GM12878 (cell line): ENCODE results near the gene ASTN1. TPM values are rescaled to one million over a fixed set of nuclear protein-coding genes. Genes with fewer than 3 reads are reported as not detected.

ENCODE experiments used
- ATAC-seq: fragments of 200-7000 bp; cut with Tn5 transposase; 3 replicates; pipeline ENCODE4 v1.9.1; 2020; ENCODE audit warnings: mild to moderate bottlenecking, moderate library complexity
- BruUV-seq: library from RNA; stranded (reverse); fragments of 400-500 nt; replicated peaks from 2 replicates; lab custom pipeline; 2021; lab: Mats Ljungman, UMichigan
- CTCF ChIA-PET: fragments of 300-600 bp; sonication (Branson Sonifier 250); formaldehyde crosslinking; extraction: SDS; loops from one replicate; lab custom pipeline; 2021; ENCODE audit warnings: inconsistent platforms; lab: Yijun Ruan, JAX
- POLR2A ChIA-PET: fragments of 350-600 bp; formaldehyde crosslinking; extraction: SDS; loops from one replicate; lab custom pipeline; 2021; ENCODE audit warnings: inconsistent platforms; lab: Charles Lee
- RAD21 ChIA-PET: fragments of 300-600 bp; sonication (Branson Sonifier 250); formaldehyde crosslinking; loops from one replicate; lab custom pipeline; 2023; ENCODE audit warnings: antibody characterized with exemption; ENCODE audit not compliant: unreplicated experiment; lab: Charles Lee
- SMC1A ChIA-PET: fragments of 300-600 bp; sonication (Branson Sonifier 250); formaldehyde crosslinking; loops from one replicate; lab custom pipeline; 2023; ENCODE audit not compliant: unreplicated experiment, uncharacterized antibody; lab: Charles Lee
- DNase-seq: peaks from one replicate; pipeline ENCODE4 v3.0.0-alpha.2; 2011; ENCODE audit warnings: low read depth, low spot score
- FAIRE-seq: peaks from 3 replicates; lab custom pipeline; 2011; peaks lifted over from hg19 to GRCh38; lab: Jason Lieb, UNC
- H2AFZ ChIP-seq: 2 replicates; pipeline ENCODE4 v1.6.0; 2011; ENCODE audit warnings: low read depth, low read length, control low read depth; ENCODE audit not compliant: control insufficient read depth
- H3K27ac ChIP-seq: 2 replicates; pipeline ENCODE4 v1.5.1; 2011; ENCODE audit warnings: control low read depth; ENCODE audit not compliant: control insufficient read depth, insufficient read depth
- H3K27me3 ChIP-seq, 2 experiments: replicated peaks in 1 of 2; 2 replicates each; pipeline versions ENCODE4 v1.6.0 to v1.6.1; 2011; ENCODE audit warnings: low read length in 1 of 2; ENCODE audit not compliant: control insufficient read depth in 2 of 2, insufficient read depth in 2 of 2
- H3K36me3 ChIP-seq, 2 experiments: 2 replicates each; pipeline ENCODE4 v1.5.1; 2011; ENCODE audit warnings: low read length in 1 of 2; ENCODE audit not compliant: control insufficient read depth in 2 of 2, insufficient read depth in 2 of 2
- H3K4me1 ChIP-seq: 2 replicates; pipeline ENCODE4 v1.6.1; 2011; ENCODE audit warnings: mild to moderate bottlenecking, low read length, moderate library complexity, mixed read lengths; ENCODE audit not compliant: control insufficient read depth, insufficient read depth
- H3K4me2 ChIP-seq: 2 replicates; pipeline ENCODE4 v1.6.0; 2011; ENCODE audit warnings: control low read depth; ENCODE audit not compliant: control insufficient read depth, insufficient read depth
- H3K4me3 ChIP-seq: fragments of 200-600 bp; sonication (generic); 2 replicates; pipeline ENCODE4 v1.5.1; 2016
- H3K79me2 ChIP-seq: 2 replicates; pipeline ENCODE4 v1.6.0; 2011; ENCODE audit warnings: low read length; ENCODE audit not compliant: control insufficient read depth, insufficient read depth
- H3K9ac ChIP-seq: 2 replicates; pipeline ENCODE4 v1.8.0; 2011; ENCODE audit warnings: low read length, control low read depth, mixed read lengths; ENCODE audit not compliant: control insufficient read depth, insufficient read depth
- H3K9me3 ChIP-seq: replicated peaks from 3 replicates; pipeline ENCODE4 v1.5.1; 2011; ENCODE audit warnings: mild to moderate bottlenecking, low read length; ENCODE audit not compliant: control insufficient read depth, insufficient read depth
- H4K20me1 ChIP-seq: 2 replicates; pipeline ENCODE4 v1.6.0; 2011; ENCODE audit not compliant: control insufficient read depth, insufficient read depth
- FOXK2 ChIP-seq: fragments of 450-650 bp; IDR thresholded peaks from 2 replicates; pipeline ENCODE4 v1.6.1; 2017; ENCODE audit warnings: mild to moderate bottlenecking, moderate library complexity
- MXI1 ChIP-seq: fragments of 150-350 bp; IDR thresholded peaks from 2 replicates; pipeline ENCODE4 v1.6.1; 2011; ENCODE audit warnings: low read depth, mild to moderate bottlenecking, inconsistent platforms, low read length, improper control_type of control experiment
- NBN ChIP-seq: fragments of 450-650 bp; IDR thresholded peaks from 2 replicates; pipeline ENCODE4 v1.6.1; 2016
- NFYB ChIP-seq: IDR thresholded peaks from 2 replicates; pipeline ENCODE4 v1.6.1; 2011; ENCODE audit warnings: low read depth, mild to moderate bottlenecking, low read length, improper control_type of control experiment, moderate library complexity; ENCODE audit not compliant: insufficient read depth
- RAD21 ChIP-seq: IDR thresholded peaks from 2 replicates; pipeline ENCODE4 v1.6.1; 2011; ENCODE audit warnings: mild to moderate bottlenecking, low read depth, low read length, moderate library complexity; ENCODE audit not compliant: insufficient read depth
- RELB ChIP-seq: fragments of 450-650 bp; IDR thresholded peaks from 2 replicates; pipeline ENCODE4 v1.6.1; 2017; ENCODE audit warnings: low read depth, mild to moderate bottlenecking, moderate library complexity
- SRF ChIP-seq, 2 experiments: IDR thresholded peaks; 2 replicates each; pipeline ENCODE4 v1.6.1; 2011; ENCODE audit warnings: low read depth in 2 of 2, low read length in 2 of 2, mild to moderate bottlenecking in 1 of 2, moderate library complexity in 1 of 2
- TCF7 ChIP-seq: IDR thresholded peaks from 2 replicates; pipeline ENCODE4 v1.6.1; 2014; ENCODE audit warnings: antibody characterized with exemption, borderline replicate concordance
- YY1 ChIP-seq: IDR thresholded peaks from 2 replicates; pipeline ENCODE4 v1.6.1; 2011; ENCODE audit warnings: low read depth, mild to moderate bottlenecking, low read length
- ZBTB33 ChIP-seq: fragments of 450-650 bp; IDR thresholded peaks from 2 replicates; pipeline ENCODE4 v1.6.1; 2017; ENCODE audit warnings: mild to moderate bottlenecking
- WGBS: methylation state at CpG from one replicate; pipeline ENCODE4 v1.1.6; 2016; ENCODE audit warnings: low lambda C conversion rate; ENCODE audit not compliant: insufficient replicate concordance, insufficient coverage; ENCODE audit errors: missing lambda C conversion rate; 5-methylcytosine and 5-hydroxymethylcytosine counted together
- in situ Hi-C: fragments of 300-500 bp; cut with MboI; formaldehyde crosslinking; loops from 9 replicates; pipeline ENCODE4 v1.14.3; 2018; ENCODE audit warnings: mixed read lengths
- intact Hi-C: fragments of 100-400 bp; cut with micrococcal nuclease; formaldehyde crosslinking; loops from one replicate; pipeline ENCODE4 v1.14.2; 2022; ENCODE audit not compliant: unreplicated experiment
- polyA plus RNA-seq, 11 experiments: library from polyadenylated mRNA; depleted of rRNA in 4 of 11; unstranded in 6 of 11; stranded (reverse) in 5 of 11; fragments of >200 nt; fragmentation: Nextera tagmentation in 4 of 11; fragmentation: Illumina TruSeq in 1 of 11; extraction: Ambion mirVana in 4 of 11; extraction: Trizol in 1 of 11; gene quantifications; 1 replicate in 1 of 11; 2 replicates in 10 of 11; pipeline versions ENCODE4 v1.2.1 to v1.2.3, GENCODE V29; 2011 to 2016; ENCODE audit warnings: inconsistent platforms in 2 of 11, missing spikeins in 2 of 11, low read depth in 1 of 11
- total RNA-seq, 4 experiments: library from RNA; depleted of rRNA in 3 of 4; stranded (reverse); fragments of >200 nt in 3 of 4; fragmentation: Illumina TruSeq in 1 of 4; extraction: Trizol in 1 of 4; gene quantifications; 2 replicates each; pipeline versions ENCODE4 v1.2.1 to v1.2.3, GENCODE V29; 2013 to 2021

Gene ASTN1
- total and polyA plus RNA-seq, 10 of the 15 experiments (the other 5 are each of a cell fraction or from before 2014, with no cell fraction given): 0.04 TPM; not detected in 9

- no TSS peak for BruUV-seq
- FAIRE-seq: no peak
- H3K9me3 ChIP-seq: no peaks in the 10 kb centered on the region
Measured at GRCh38 chr1:177142010-177142409, 22.5 kb downstream of the ASTN1 start.

More at GRCh38 chr1:177142010-177142409, 22.5 kb downstream of the ASTN1 start:
- no peaks in the 10 kb centered on the region for H3K79me2 ChIP-seq
- H3K4me1 ChIP-seq: no peaks in the 10 kb centered on the region
- ChIA-PET SMC1A (no interaction called here), RAD21 (no interaction called here), POLR2A (no interaction called here), CTCF (no interaction called here)
- intact Hi-C loops (no loop called here), in situ Hi-C loops (no loop called here)
- DNase-seq (no peak), ATAC-seq (no peak)
- H3K27me3 ChIP-seq: no peaks in the 10 kb centered on the region; a peak in 1 of 4 replicates
- H3K4me2 ChIP-seq: no peak overlapping the region
- H2AFZ ChIP-seq: no peak overlapping the region
- 0% methylated on average over 1 of the region's 1 CpG for WGBS
- no peaks in the 10 kb centered on the region for H3K36me3 ChIP-seq
- H3K4me3 ChIP-seq: no peak overlapping the region
- TF ChIP-seq RAD21 (no peak), TCF7 (no peak), ZBTB33 (no peak), NFYB (no peak), FOXK2 (no peak), YY1 (no peak), MXI1 (no peak), NBN (no peak), SRF (IDR thresholded peaks at IDR 0.05; ENCODE audit: low read depth in 2 of 2, low read length in 2 of 2) (no peak), RELB (no peak)
- H3K27ac ChIP-seq: no peak overlapping the region
- H4K20me1 ChIP-seq: no peaks in the 10 kb centered on the region
- H3K9ac ChIP-seq: no peak overlapping the region
